Ovary (tissue), 10 donors: ENCODE measurements around the gene SLC10A2. TPM values are rescaled to one million over a fixed set of nuclear protein-coding genes. Genes with fewer than 3 reads are reported as not detected.
"Not testable (repeated sequence)": the region's sequence is repeated elsewhere in the genome, so short reads cannot be mapped to it uniquely, and the experiment has no call there.

Experiments
- DNase-seq, 5 donors: peaks; one replicate each; pipeline ENCODE4 v3.0.0-alpha.2; 2019 to 2020
- H3K27ac ChIP-seq, 2 donors: fragments of 200-600 bp; one replicate each; pipeline versions ENCODE4 v1.5.1 to v1.8.0; 2019 to 2022
- H3K27me3 ChIP-seq: fragments of 200-600 bp; one replicate; pipeline ENCODE4 v1.8.0; 2022
- H3K36me3 ChIP-seq: fragments of 200-600 bp; sonication (generic); one replicate; pipeline ENCODE4 v1.5.1; 2019
- H3K4me1 ChIP-seq: one replicate; pipeline ENCODE4 v1.8.1; 2013; ENCODE audit warnings: mild to moderate bottlenecking, moderate library complexity; ENCODE audit not compliant: insufficient read depth
- H3K4me3 ChIP-seq: fragments of 200-600 bp; sonication (generic); one replicate; pipeline ENCODE4 v1.5.1; 2017
- H3K9me3 ChIP-seq, 2 donors: fragments of 200-600 bp in 1 of 2; sonication (generic) in 1 of 2; one replicate each; pipeline versions ENCODE4 v1.5.1 to v1.8.1; 2013 to 2019; ENCODE audit warnings: mild to moderate bottlenecking in 1 of 2, moderate library complexity in 1 of 2
- CTCF ChIP-seq, 3 donors: fragments of 450-650 bp in 2 of 3; fragments of 200-600 bp in 1 of 3; IDR thresholded peaks; one replicate each; pipeline versions ENCODE4 v1.5.1 to v1.8.0; 2016 to 2022; ENCODE audit warnings: antibody characterized with exemption in 3 of 3, mild to moderate bottlenecking in 1 of 3
- EP300 ChIP-seq: sonication (generic); formaldehyde crosslinking; IDR thresholded peaks from one replicate; pipeline ENCODE4 v1.6.1; 2017; ENCODE audit warnings: antibody characterized with exemption
- POLR2A ChIP-seq: fragments of 450-650 bp; IDR thresholded peaks from one replicate; pipeline ENCODE4 v1.6.1; 2017; ENCODE audit warnings: antibody characterized with exemption, mild to moderate bottlenecking, moderate library complexity
- WGBS, 3 donors: extraction: QIAGEN DNeasy Blood & Tissue Kit in 1 of 3; methylation state at CpG; one replicate each; pipeline versions ENCODE4 v1.1.5 to v1.1.7; 2013 to 2017; 5-methylcytosine and 5-hydroxymethylcytosine counted together
- intact Hi-C, 4 donors: fragments of 100-400 bp; cut with DNase I; formaldehyde crosslinking; loops; one replicate each; pipeline versions ENCODE4 v1.11.0 to v1.15.1; 2022 to 2023
- long read RNA-seq, 3 donors: library from polyadenylated mRNA in 2 of 3; unstranded in 2 of 3; transcript quantifications; one replicate each; pipeline ENCODE4 v2.0.0 and lab custom pipeline, GENCODE V29; 2021 to 2026
- polyA plus RNA-seq, 2 donors: library from polyadenylated mRNA; stranded (reverse); fragments of 200-250 nt in 1 of 2; fragments of 350-450 nt in 1 of 2; fragmentation: Illumina TruSeq in 1 of 2; extraction: RNeasy Lipid Tissue Mini Kit (QIAGEN cat#74804) in 1 of 2; gene quantifications; one replicate each; pipeline ENCODE4 v1.2.3, GENCODE V29; 2013 to 2014
- total RNA-seq, 7 donors: library from RNA; depleted of rRNA in 2 of 7; stranded (reverse); fragments of >200 nt in 2 of 7; fragmentation: NEBNext Ultra II Directional in 3 of 7; extraction: Animal tissue kit (Norgen Biotek cat#: 25700) in 3 of 7; gene quantifications; one replicate each; pipeline versions ENCODE4 v1.1.0 to v1.2.4, GENCODE V29; 2016 to 2023
- donor health status: DM: no; HTN: no; CAD: no; lungs with moderate emphysema.
- donor health status: DM: no; HTN: no; CAD: no.
- donor health status: Bipolar disorder and iron deficiency.
- donor health status: DM: yes; HTN: yes; CAD: no.
- donor health status: DM: no; HTN: no; CAD: no.
- donor health status: DM: yes; HTN: yes; CAD: no.

SLC10A2 gene
- under 1 TPM in 1 of 7 donors, not detected in 6; 0.83 TPM for total RNA-seq
- polyA plus RNA-seq, result not detected
- long read RNA-seq, donor 1, result 0 reads
- long read RNA-seq, donor 2, result 0 reads
- long read RNA-seq, donor 3, result 0 reads

- DNase-seq, result no peak
- Histone ChIP-seq H3K9me3 (no peaks in the 10 kb centered on the region), H3K4me1 (no peaks in the 10 kb centered on the region), H3K36me3 (no peaks in the 10 kb centered on the region), H3K27ac (no peak within 1 kb of the TSS), H3K4me3 (no peak within 1 kb of the TSS), H3K27me3 (no peaks in the 10 kb centered on the region)
- TF ChIP-seq EP300 (no peak), POLR2A (no peak), CTCF (IDR thresholded peaks at IDR 0.05) (no peak)
- 62 to 71% (median 70%) methylated on average over 9 of the region's 9 CpGs for WGBS, 3 donors
- intact Hi-C loops, result no loop called here
These were observed at the start of gene SLC10A2 for GRCh38 chr13:103066079-103066780. SLC10A2 (minus strand) TSS chr13:103066417; CDS start chr13:103066249, 168 bp downstream.

GRCh38 chr13:103107580-103107979, 41.4 kb upstream of the SLC10A2 start:
- DNase-seq, result no peak
- Histone ChIP-seq H3K27me3 (no peaks in the 10 kb centered on the region), H3K27ac (no peak overlapping the region), H3K36me3 (no peaks in the 10 kb centered on the region), H3K4me3 (no peak overlapping the region), H3K4me1 (no peaks in the 10 kb centered on the region), H3K9me3 (no peaks in the 10 kb centered on the region)
- TF ChIP-seq POLR2A (no peak), EP300 (no peak), CTCF (IDR thresholded peaks at IDR 0.05) (no peak)
- intact Hi-C loops, result no loop called here
- WGBS, 3 donors, result 38 to 55% (median 52%) methylated on average over 3 of the region's 3 CpGs

GRCh38 chr13:103104340-103104739, 38.1 kb upstream of the SLC10A2 start:
- Histone ChIP-seq H3K36me3 (no peaks in the 10 kb centered on the region), H3K27me3 (no peaks in the 10 kb centered on the region), H3K4me1 (no peaks in the 10 kb centered on the region), H3K4me3 (no peak overlapping the region), H3K27ac (no peak overlapping the region), H3K9me3 (no peaks in the 10 kb centered on the region)
- no peak for TF ChIP-seq CTCF (IDR thresholded peaks at IDR 0.05)
- no peak for TF ChIP-seq EP300
- no peak for DNase-seq
- 81 to 85% (median 85%) methylated on average over 5 of the region's 5 CpGs for WGBS, 3 donors
- intact Hi-C loops, result no loop called here

GRCh38 chr13:103103456-103103855, 37.2 kb upstream of the SLC10A2 start:
- H3K27ac ChIP-seq, H3K36me3 ChIP-seq, intact Hi-C loops, DNase-seq, H3K9me3 ChIP-seq, H3K4me1 ChIP-seq, H3K4me3 ChIP-seq, H3K27me3 ChIP-seq: not testable (repeated sequence)
- WGBS, 3 donors, result 88 to 95% (median 91%) methylated on average over 6 of the region's 6 CpGs

- H3K27ac ChIP-seq, result no peak overlapping the region
- WGBS, 3 donors, result 43 to 58% (median 48%) methylated on average over 1 of the region's 1 CpG
- no peaks in the 10 kb centered on the region for H3K9me3 ChIP-seq
- no peak overlapping the region for H3K4me3 ChIP-seq
- H3K4me1 ChIP-seq, result no peaks in the 10 kb centered on the region
- TF ChIP-seq POLR2A, result no peak
- no peak for TF ChIP-seq CTCF (IDR thresholded peaks at IDR 0.05)
- no peak for TF ChIP-seq EP300
- H3K36me3 ChIP-seq, result no peaks in the 10 kb centered on the region
- no peaks in the 10 kb centered on the region for H3K27me3 ChIP-seq
- intact Hi-C loops, result no loop called here
- DNase-seq, result no peak
These were observed 36.3 kb upstream of the SLC10A2 start for GRCh38 chr13:103102482-103102881.
